SK-N-SH treated with all-trans-retinoic acid at 6 μM for 48 hours (cell line): ENCODE data around the gene SPCS2.

ENCODE experiments used
- ARNTL ChIP-seq: fragments of 450-650 bp; formaldehyde crosslinking; IDR thresholded peaks from 2 replicates; pipeline ENCODE4 v1.5.0; 2020; ENCODE audit warnings: low read depth, mild to moderate bottlenecking, moderate library complexity, borderline replicate concordance
- CSDC2 ChIP-seq: fragments of 250-450 bp; sonication (Bioruptor Pico); IDR thresholded peaks from 2 replicates; pipeline ENCODE4 v1.5.0; 2020; ENCODE audit warnings: mild to moderate bottlenecking, moderate library complexity
- CSRNP3 ChIP-seq: fragments of 250-450 bp; sonication (Bioruptor Pico); IDR thresholded peaks from 2 replicates; pipeline ENCODE4 v1.5.1; 2021; ENCODE audit warnings: mild to moderate bottlenecking, moderate library complexity
- GLIS3 ChIP-seq: fragments of 250-450 bp; sonication (Bioruptor Pico); IDR thresholded peaks from 2 replicates; pipeline ENCODE4 v1.5.0; 2020; ENCODE audit warnings: mild to moderate bottlenecking, moderate library complexity
- ISL1 ChIP-seq: fragments of 250-450 bp; sonication (Bioruptor Pico); IDR thresholded peaks from 2 replicates; pipeline ENCODE4 v2.1.2; 2022; ENCODE audit warnings: mild to moderate bottlenecking, moderate library complexity
- PPARA ChIP-seq: fragments of 250-450 bp; sonication (Bioruptor Pico); IDR thresholded peaks from 2 replicates; pipeline ENCODE4 v1.5.0; 2020; ENCODE audit warnings: mild to moderate bottlenecking, borderline replicate concordance
- RARB ChIP-seq: fragments of 250-450 bp; sonication (Bioruptor Pico); IDR thresholded peaks from 2 replicates; pipeline ENCODE4 v1.8.0; 2021; ENCODE audit warnings: mild to moderate bottlenecking, moderate library complexity
- SNAI2 ChIP-seq: fragments of 250-450 bp; sonication (Bioruptor Pico); IDR thresholded peaks from 2 replicates; pipeline ENCODE4 v1.5.0; 2020; ENCODE audit warnings: mild to moderate bottlenecking, moderate library complexity
- ZFP3 ChIP-seq: fragments of 250-450 bp; sonication (Bioruptor Pico); IDR thresholded peaks from 2 replicates; pipeline ENCODE4 v1.5.0; 2020; ENCODE audit warnings: mild to moderate bottlenecking, moderate library complexity
- ZFP30 ChIP-seq: fragments of 450-650 bp; formaldehyde crosslinking; IDR thresholded peaks from 2 replicates; pipeline ENCODE4 v1.5.0; 2022; ENCODE audit warnings: mild to moderate bottlenecking, moderate library complexity
- ZNF565 ChIP-seq: fragments of 450-650 bp; formaldehyde crosslinking; conservative IDR thresholded peaks from 2 replicates; pipeline ENCODE4 v1.5.0; 2020; ENCODE audit warnings: low read depth, mild to moderate bottlenecking, moderate library complexity
- ZNF8 ChIP-seq: fragments of 450-650 bp; formaldehyde crosslinking; IDR thresholded peaks from 2 replicates; pipeline ENCODE4 v1.5.0; 2020; ENCODE audit warnings: mild to moderate bottlenecking, moderate library complexity
- TF ChIP-seq, protein P1 (sequence below): fragments of 250-450 bp; sonication (Bioruptor Pico); IDR thresholded peaks from 2 replicates; pipeline ENCODE4 v1.8.0; 2021; ENCODE audit warnings: low read depth, mild to moderate bottlenecking, moderate library complexity, borderline replicate concordance
- TF ChIP-seq, protein P2 (sequence below): fragments of 250-450 bp; sonication (Bioruptor Pico); IDR thresholded peaks from 2 replicates; pipeline ENCODE4 v1.5.1; 2020; ENCODE audit warnings: low read depth, mild to moderate bottlenecking, moderate library complexity

DNA sequence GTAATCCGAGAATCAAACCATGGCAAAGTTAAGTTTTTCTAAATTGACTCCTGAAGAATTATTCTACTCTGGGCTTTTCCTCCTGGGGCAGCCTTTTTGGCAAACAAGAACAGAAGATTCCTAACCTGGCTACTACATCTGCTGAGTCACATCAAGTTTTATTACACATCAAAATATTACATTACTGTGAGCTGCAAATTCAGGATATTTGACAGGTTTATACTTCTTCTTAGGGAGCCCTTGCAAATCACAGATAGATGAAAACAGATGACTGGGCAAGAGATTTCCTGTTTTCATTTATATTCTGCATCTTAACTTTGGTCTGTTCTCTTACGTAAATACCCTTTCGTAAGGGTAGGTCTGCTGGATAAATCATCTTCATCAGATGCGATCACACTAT lies 23.8 kb upstream of the SPCS2 start:
- TF ChIP-seq ZFP3 (CRISPR knock-in tag) (no peak), GLIS3 (CRISPR knock-in tag) (no peak), RARB (CRISPR knock-in tag) (no peak), PPARA (CRISPR knock-in tag) (no peak), SNAI2 (CRISPR knock-in tag) (no peak), ZFP30 (no peak), ISL1 (CRISPR knock-in tag) (no peak), ARNTL (CRISPR knock-in tag) (no peak), CSRNP3 (CRISPR knock-in tag) (no peak), CSDC2 (no peak), ZNF565 (CRISPR knock-in tag) (no peak), ZNF8 (no peak)
- TF ChIP-seq, protein P1, sequence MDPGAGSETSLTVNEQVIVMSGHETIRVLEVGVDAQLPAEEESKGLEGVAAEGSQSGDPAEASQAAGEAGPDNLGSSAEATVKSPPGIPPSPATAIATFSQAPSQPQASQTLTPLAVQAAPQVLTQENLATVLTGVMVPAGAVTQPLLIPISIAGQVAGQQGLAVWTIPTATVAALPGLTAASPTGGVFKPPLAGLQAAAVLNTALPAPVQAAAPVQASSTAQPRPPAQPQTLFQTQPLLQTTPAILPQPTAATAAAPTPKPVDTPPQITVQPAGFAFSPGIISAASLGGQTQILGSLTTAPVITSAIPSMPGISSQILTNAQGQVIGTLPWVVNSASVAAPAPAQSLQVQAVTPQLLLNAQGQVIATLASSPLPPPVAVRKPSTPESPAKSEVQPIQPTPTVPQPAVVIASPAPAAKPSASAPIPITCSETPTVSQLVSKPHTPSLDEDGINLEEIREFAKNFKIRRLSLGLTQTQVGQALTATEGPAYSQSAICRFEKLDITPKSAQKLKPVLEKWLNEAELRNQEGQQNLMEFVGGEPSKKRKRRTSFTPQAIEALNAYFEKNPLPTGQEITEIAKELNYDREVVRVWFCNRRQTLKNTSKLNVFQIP (CRISPR knock-in tag), result no peak
- TF ChIP-seq, protein P2, sequence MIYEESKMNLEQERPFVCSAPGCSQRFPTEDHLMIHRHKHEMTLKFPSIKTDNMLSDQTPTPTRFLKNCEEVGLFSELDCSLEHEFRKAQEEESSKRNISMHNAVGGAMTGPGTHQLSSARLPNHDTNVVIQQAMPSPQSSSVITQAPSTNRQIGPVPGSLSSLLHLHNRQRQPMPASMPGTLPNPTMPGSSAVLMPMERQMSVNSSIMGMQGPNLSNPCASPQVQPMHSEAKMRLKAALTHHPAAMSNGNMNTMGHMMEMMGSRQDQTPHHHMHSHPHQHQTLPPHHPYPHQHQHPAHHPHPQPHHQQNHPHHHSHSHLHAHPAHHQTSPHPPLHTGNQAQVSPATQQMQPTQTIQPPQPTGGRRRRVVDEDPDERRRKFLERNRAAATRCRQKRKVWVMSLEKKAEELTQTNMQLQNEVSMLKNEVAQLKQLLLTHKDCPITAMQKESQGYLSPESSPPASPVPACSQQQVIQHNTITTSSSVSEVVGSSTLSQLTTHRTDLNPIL (CRISPR knock-in tag), result no peak
